K562 treated with DMSO at 1 percent for 24 hours (cell line): Measurements from ENCODE around the gene CALHM5. TPM values are rescaled to one million over a fixed set of nuclear protein-coding genes. Genes with fewer than 3 reads are reported as not detected.

Experiments
- total RNA-seq: library from RNA; unstranded; fragments of 300-600 nt; gene quantifications from 2 replicates; pipeline ENCODE4 v1.2.3, GENCODE V29; 2022; ENCODE audit warnings: low read depth; ENCODE audit not compliant: insufficient read depth

CALHM5 gene, protein sequence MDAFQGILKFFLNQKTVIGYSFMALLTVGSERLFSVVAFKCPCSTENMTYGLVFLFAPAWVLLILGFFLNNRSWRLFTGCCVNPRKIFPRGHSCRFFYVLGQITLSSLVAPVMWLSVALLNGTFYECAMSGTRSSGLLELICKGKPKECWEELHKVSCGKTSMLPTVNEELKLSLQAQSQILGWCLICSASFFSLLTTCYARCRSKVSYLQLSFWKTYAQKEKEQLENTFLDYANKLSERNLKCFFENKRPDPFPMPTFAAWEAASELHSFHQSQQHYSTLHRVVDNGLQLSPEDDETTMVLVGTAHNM
- 0.10 and 0.16 TPM in 2 replicates for total RNA-seq

DNA sequence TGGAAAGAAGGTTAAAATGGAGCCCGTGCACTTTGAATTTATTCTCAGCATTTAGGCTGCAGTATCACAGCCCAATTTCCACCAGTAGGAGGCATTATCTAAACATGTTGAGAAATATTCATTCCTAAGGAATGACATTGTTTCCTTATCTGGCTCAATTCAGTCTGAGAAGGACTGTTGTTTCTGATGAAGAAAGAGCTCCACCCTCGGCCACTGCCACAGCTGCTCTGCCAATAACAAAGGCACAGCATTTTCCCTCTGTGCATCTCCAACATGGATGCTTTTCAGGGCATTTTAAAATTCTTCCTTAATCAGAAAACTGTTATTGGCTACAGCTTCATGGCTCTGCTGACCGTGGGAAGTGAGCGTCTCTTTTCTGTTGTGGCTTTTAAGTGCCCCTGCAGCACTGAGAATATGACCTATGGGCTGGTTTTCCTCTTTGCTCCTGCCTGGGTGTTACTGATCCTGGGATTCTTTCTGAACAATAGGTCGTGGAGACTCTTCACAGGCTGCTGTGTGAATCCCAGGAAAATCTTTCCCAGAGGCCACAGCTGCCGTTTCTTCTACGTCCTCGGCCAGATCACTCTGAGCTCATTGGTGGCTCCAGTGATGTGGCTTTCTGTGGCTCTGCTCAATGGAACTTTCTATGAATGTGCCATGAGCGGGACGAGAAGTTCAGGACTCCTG, at the start of gene CALHM5:
Gene CALHM5 (plus strand): TSS at position 216 of the 687 bp plus-strand sequence. CDS start 58 bp downstream, at position 274.

DNA sequence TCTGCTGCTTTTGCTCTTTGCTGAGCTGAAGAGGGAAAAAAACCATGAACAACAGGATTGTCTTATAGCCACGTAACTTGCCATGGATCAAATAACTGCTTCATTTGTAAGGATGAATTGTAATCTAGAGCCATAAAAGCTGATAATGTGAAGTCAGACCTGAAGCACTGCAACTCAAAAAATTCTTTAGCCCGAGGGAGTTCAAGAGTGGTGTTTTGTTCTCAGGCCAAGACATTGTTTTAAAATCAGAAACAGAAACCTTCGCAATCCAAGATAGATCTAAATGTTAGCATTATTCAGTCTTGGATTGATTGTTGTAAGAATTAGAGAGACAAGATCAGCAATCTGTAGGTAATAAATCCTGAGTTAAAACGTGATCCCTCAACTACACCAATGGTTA, 34.2 kb downstream of the CALHM5 start, which contains the start of gene TRAPPC3L:
Gene TRAPPC3L (minus strand): TSS at position 34 of the 400 bp plus-strand sequence. CDS start 170 bp downstream, outside the sequence.

DNA sequence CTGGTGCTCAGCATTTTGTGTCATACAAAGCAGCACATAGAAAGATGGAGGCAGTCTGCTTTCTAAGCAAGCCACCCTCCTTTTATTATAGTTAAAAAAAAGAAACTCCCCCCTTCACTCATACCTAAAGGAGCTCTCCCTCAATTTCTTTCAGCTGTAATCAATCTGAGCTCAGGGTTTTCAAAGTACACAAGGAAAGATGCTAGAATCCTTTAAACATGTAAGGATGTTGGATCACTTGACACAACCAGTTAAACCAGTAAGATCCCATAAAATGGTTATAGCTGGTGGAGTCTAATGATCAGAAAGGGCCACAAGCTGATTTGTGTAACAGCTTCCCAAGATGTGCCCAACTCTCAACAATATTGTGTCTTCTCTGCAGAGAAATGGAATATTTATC, 42.0 kb downstream of the CALHM5 start, which contains the start of gene CALHM4:
Gene CALHM4 (plus strand): TSS at position 301 of the 400 bp plus-strand sequence. CDS start 43 bp downstream, at position 344.

DNA sequence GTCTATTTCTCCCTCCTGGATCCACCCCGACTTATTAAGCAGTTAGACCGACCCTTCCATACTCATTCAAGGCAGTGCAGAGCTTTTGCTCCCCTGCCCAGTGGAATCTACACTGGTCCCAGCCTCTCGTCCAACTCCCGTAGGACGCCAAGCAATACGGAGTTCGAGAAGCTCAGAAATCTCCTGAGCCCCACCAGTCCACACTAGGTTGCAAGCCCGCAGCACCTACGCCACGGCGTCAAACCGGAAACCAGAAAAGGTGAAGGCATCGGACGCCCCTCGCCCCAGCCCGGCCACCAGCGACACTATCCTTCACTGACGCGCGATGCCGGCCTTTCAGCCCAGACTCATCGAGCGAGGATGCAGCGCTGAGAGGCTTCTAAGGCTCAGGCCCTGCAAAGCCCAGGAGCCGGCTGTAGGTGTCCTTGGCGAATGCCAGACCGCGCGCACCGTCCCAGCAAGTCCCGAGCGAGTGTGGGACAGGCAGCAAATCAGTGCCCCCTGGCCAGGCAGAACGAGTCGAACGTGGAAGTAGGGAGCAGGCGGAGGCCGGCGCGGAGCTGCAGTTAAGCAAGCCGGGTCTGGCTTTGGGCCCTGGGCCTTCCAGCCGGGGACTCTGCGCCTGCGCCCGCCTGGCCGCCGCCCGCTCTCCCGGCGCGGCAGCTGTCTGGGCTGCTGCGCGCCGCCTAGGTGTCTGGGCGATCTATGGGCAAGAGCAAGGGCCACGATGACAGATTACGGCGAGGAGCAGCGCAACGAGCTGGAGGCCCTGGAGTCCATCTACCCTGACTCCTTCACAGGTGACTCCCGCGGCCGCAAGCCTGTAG, 59.6 kb downstream of the CALHM5 start, which contains the start of gene RWDD1:
Gene RWDD1 (plus strand): TSS at position 649 of the 827 bp plus-strand sequence. CDS start 79 bp downstream, at position 728.

Other genes starting within 250 kb of the CALHM5 start
- 42.8 and 45.2 TPM in 2 replicates for gene TSPYL1, start 231.7 kb upstream of the CALHM5 start, total RNA-seq
- 1.3 and 2.0 TPM in 2 replicates for gene DSE, start 140.7 kb upstream of the CALHM5 start, total RNA-seq
- 0.29 TPM in 1 of 2 replicates, not detected in the other for gene CALHM6, start 50.3 kb upstream of the CALHM5 start, total RNA-seq
- gene TRAPPC3L, start 34.0 kb downstream of the CALHM5 start, total RNA-seq = not detected in 2 replicates
- gene CALHM4, start 42.1 kb downstream of the CALHM5 start, total RNA-seq = not detected in 2 replicates
- gene RWDD1, start 59.9 kb downstream of the CALHM5 start, total RNA-seq = 19.2 and 22.2 TPM in 2 replicates
- gene RSPH4A, start 104.8 kb downstream of the CALHM5 start, total RNA-seq = not detected in 2 replicates
- 12.0 and 12.7 TPM in 2 replicates for gene ZUP1, start 157.1 kb downstream of the CALHM5 start, total RNA-seq
- gene KPNA5, start 169.6 kb downstream of the CALHM5 start, total RNA-seq = 2.3 and 3.2 TPM in 2 replicates